Activated CD4-positive, CD25-positive, alpha-beta regulatory T cell treated with anti-CD3 and anti-CD28 coated beads, Interleukin-2, amount 50 U/mL, for 24 hours (primary cell): ENCODE results near the gene UPK1B.
A peak's percentile ranks its signal among the peaks of the same experiment; 100 is the strongest.
"Not testable (repeated sequence)": the region's sequence is repeated elsewhere in the genome, so short reads cannot be mapped to it uniquely, and the experiment has no call there.

Experiments used
- ATAC-seq, 2 donors: fragments of 150-1000 bp; cut with Tn5 transposase; one replicate each; pipeline ENCODE4 v1.10.0; 2021; ENCODE audit warnings: mild to moderate bottlenecking in 1 of 2, moderate library complexity in 1 of 2

UPK1B gene

DNA sequence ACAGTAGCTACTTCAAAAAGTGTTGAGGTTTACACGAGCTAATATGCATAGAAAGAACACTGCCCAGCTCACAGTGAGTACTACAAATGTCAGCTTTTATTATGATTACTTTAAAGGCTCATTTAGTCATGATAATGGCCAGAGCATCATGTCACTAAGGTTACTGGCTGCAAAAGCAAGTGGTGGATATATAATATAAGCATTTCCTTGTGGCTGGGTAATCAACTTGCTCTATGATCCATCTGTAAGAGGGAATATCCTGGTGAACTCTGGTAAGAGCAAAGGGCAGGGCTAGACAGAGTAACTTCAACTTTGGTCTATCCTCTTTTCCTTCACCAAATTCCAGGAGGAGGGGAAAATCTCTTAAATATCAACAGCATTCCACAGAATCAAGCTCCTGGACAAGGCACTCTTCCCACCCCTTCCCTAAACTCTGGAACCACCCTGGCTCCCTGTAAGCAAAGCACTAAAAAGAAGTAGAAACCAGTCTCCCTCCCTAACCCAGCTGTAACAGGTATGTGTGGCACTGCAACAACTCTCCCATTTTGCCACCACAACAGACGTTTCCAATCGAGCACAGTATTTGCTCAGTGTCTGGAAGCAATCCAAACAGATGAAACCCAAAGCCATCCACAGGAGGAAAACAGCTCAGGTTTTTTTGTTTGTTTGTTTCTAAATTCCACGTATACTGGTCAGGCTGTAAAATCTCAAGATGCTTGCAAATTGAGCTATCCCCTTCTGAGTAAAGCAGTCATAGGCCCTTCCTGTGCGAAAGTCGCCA lies 53.9 kb downstream of the UPK1B start:
- no peak for ATAC-seq

DNA sequence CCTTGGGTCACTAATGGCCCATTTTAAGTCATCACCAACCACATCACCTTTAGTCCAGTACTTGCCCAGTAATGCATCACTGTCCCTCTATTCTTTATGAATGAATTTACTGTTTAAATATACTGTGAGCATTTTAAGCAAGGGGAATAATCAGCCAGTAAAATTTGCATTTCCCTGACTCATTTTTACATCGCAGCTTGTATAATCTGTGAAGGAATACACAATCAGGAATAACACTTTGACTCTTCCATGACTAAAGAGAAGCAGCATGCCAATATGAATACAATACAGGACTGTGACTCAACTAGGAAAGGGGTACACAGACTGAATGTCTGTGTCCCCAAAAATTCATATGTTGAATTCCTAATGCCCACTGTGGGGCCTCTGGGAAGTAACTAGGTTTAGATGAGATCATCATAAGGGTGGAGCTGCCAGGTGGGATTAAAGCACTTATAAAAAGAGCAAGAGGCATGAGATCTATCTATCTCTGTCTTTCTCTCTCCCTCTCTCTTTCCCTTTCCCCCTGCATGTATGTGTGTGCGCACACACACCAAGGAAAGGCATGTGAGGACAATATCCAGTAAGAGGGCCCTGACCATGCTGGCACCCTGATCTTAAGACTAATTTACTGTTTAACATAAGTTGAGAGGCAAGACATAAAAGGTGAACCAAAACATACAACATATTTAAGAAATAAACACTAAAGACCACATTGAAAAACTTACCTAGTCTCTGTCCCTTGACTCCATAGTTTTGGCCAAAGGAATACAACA lies 55.2 kb downstream of the UPK1B start:
- no peak for ATAC-seq

DNA sequence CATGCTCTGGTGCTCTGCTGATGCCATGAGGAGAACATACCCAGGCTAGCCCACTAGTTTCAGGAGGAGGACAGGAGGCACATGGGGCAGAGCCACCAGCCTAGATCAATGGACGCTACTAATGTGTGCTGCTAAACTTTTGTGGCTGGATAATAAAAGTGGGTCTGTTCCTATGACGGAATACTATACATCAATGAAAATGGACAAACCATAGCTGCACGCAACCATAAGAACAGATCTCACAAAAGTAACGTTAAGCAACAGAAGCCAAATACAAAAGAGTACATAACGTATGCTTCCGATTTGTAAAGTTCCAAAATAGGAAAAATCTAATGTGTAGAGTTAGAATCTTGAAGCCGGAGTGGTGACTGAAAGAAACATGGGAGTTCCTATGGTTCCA lies 55.8 kb downstream of the UPK1B start:
- no peak for ATAC-seq

DNA sequence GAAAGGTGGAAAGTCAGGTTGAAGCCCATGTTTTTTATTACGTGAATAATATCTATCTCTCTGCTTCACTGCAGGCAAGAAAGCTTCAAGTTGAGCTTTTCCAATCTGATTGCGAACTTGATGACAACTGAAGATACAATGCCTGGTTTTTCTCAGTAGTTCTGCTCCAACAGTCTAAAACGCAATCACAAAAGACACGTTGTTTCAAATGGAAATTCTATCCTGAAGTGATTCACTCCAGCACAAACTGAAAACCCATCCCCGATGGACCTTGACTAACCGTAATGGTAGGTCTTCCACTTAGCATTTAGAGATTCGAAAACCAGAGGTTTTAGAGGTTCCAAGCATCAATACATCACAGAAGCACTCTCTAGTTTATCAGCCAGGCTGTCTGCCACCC lies 56.7 kb downstream of the UPK1B start:
- ATAC-seq = no peak

DNA sequence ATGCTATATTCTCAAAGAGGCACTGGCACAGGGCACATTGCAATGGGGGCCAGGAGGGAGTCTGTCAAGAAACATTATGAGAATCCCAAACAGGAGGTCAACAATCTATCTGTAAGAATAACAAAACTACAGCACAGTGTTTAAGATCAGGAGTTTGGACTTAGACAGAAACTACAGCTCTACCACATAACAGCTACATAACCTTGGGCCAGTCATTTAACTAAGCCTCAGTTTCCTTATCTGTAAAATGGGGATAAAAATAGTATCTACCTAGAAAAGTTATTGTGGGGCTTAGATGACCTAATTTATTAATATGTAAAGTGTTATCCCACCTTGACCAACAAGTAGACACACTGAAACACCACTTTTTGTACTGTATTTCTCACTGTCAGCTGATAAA lies 57.3 kb downstream of the UPK1B start:
- ATAC-seq = no peak

DNA sequence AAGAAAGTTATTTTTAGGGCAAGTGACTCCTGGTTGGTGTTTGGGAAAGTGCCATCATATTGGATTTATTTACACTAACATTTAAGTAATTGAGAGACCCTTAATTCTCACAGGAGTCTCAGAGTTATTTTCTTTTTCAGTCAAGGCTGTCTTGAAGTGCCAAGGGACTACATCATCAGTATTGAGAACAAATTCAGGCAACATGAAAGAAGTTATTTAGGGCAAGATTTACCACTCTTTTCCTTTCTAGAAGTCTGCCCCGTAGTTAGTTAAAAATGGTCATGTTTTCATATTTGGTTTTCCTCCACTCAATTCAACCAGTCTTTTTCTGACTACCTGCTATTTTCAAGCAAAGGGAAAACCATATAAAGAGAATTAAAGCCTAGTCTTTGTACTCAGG lies 61.2 kb downstream of the UPK1B start:
- ATAC-seq = no peak

DNA sequence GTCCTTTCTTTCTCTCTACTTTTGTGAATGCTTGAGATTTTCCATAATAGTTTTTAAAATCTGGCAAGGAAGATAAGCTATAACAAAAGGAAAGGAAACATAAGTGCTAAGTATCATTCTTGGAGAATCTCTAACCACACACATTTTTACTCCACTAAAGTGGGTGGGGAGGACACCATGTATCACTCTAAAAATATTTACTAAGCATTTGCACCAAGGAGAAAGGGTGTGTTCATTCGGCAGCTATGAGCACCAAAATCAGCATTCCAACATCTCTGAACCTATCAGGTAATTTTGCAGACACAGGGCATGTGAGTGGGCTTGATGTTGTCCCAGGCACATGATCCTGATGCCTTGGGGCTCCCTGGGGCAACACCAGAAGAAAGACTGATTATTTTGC lies 61.8 kb downstream of the UPK1B start:
- ATAC-seq = no peak

DNA sequence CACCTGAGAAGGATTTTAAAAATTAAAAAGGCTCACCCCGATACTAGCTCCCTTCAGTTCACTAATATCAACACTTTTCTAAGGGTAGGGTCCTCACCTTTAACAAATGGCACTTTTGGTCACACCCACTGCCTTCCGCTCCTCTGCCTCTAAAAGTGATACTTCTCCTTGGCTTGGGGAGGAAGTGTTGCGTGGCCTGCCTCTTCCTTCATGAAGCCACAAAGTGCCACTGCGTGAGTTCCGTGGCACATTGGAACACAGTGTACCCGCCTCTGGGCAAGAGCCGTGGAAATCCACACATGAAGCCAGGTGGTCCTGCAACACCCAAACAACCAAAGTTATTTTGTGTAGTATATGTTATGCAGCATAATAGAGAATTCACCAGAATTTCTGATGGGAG lies 63.4 kb downstream of the UPK1B start:
- no peak for ATAC-seq

DNA sequence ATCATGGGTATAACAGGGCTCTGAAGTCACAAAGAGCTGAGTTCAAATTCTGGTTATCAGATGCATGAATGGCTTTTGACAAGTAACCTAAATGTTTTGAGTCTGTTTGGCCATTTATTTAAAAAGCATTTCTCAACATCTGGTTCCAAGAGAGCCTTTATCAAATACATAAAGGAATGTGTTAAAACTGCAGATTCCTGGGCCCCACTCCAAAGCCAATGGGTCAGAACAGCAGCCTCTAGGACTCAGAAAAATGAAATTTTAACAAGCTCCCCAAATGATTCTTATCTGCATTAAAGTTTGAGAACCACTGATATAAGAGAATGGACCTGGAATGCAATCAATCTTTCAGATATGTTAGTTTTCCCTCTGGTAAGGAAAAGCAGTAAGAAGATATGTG lies 63.9 kb downstream of the UPK1B start:
- ATAC-seq = no peak

DNA sequence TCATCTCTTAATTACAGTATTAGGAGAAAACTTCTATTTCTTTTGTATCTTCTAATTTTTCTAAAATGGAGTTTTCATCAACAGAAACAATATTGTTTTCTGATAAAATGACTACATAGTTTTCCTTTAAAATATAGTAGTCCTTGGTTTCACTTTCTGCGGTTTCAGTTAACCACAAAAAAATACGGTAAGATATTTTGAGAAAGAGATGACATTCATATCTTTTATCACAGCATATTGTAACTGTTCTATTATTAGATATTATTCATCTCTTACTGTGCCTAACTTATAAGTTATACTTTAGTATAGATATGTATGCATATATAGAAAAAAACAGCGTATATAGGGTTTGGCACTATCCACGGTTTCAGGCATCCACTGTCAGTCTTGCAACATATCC lies 65.0 kb downstream of the UPK1B start:
- ATAC-seq = peak in 1 of 2 donors; percentile 12

DNA sequence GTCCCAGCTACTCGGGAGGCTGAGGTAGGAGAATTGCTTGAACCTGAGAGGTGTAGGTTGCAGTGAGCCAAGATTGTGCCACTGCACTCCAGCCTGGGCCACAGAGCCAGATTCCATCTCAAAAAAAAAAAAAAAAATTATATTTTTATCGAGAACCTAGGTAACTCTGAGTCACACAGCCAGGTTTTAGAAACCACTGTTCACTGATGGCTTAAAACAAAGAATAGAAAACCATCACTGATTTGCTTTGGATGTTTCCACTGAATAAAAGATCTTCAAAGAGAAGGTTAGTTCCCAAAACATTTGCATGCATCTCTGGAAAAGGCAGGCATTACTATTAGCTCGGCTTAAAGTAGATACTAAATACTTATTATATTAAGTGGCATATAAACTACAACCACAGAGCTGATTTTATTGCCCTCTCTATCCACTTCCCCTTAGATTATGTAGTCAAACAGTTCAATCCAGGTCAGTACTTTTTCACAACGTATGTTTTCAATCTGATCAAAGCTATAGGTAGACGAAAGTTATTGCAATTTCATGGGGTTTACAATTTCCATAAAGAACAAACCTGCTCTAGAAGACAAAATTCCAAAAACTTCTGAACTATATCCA lies 65.9 kb downstream of the UPK1B start:
- ATAC-seq = peak; percentile 22 to 34

DNA sequence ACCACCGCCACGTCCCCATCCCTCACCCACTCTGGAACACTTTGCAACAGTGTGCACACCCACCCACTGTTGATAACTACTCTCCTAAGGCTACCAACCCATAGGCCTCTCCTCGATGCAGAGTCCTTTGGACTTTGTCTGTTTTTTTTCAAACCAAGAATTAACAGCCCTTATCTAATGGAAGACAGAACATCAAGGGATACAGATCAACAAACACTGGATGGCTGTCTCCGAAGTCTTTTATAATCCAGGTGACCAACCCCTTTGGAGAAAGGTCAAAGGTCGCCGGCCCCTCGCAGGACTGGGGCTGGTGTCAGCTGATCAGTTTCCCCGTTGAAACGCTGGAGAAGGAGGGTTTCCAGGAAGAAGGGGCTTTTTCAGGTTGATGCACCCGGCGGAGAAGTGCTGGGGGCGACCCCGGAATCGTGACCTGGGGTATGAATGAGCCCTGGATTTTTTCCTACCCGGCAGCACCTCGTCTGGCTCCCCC lies 66.7 kb downstream of the UPK1B start:
- ATAC-seq = no peak

DNA sequence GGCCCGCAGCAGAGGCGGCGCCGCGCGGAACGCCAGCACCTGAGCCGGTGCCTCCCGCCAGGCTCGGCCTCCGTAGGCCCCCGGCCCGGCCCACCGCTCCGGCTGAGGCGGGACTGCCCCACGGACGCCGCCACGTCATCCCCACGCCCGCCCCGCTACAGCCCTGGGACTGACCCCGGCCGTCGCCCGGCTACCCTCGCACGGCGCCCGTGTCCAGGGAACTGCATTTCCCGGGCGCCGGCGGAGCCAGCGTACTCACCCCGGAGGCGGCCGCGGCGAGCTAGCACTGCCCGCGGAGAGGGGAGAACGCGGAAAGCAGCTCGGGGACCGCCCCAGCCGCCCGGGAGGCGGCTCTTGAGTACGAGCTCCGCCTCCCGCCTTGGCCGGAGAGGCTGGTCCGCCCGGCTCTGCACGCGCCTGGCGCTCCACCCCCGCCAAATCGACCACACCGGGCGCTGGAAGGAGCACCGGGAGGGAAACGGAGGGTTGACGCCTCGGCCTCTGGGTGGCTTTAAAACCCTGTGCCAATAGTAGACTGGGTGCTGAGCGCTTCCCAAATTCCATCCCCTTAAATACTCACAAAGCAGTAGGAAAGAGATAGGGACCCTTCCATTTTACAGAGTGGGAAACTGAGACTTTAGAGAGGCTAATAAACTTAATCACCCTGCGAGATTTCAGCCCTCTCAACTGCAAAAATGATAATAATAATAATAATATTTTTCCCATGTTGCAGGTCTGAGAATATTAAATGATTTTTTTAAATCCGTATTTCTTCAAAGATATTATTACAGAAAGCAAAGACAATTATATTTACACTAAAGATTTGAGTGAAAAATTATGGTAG lies 67.4 kb downstream of the UPK1B start, which contains the start of gene B4GALT4:
TSS of gene B4GALT4 (minus strand) at position 288 of the 844 bp plus-strand sequence. CDS start 10,779 bp downstream, outside the sequence.
- peak; percentile 75 to 82 for ATAC-seq

DNA sequence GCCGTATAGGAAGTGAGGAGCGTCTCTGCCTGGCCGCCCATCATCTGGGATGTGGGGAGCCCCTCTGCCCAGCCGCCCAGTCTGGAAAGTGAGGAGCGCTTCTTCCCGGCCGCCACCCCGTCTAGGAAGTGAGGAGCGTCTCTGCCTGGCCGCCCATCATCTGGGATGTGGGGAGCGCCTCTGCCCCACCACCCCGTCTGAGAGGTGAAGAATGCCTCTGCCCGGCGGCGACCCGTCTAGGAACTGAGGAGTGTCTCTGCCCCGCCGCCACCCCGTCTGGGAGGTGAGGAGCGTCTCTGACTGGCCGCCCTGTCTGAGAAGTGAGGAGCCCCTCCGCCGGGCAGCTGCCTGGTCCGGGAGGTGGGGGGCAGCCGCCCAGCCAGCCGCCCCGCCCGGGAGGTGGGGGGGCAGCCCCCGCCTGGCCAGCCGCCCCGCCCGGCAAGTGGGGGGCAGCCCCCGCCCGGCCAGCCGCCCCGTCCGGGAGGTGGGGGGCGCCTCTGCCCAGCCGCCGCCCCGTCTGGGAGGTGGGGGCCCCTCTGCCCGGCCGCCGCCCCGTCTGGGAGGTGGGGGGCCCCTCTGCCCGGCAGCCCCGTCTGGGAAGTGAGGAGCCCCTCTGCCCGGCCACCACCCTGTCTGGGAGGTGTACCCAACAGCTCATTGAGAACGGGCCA lies 69.1 kb downstream of the UPK1B start:
- not testable (repeated sequence) for ATAC-seq

DNA sequence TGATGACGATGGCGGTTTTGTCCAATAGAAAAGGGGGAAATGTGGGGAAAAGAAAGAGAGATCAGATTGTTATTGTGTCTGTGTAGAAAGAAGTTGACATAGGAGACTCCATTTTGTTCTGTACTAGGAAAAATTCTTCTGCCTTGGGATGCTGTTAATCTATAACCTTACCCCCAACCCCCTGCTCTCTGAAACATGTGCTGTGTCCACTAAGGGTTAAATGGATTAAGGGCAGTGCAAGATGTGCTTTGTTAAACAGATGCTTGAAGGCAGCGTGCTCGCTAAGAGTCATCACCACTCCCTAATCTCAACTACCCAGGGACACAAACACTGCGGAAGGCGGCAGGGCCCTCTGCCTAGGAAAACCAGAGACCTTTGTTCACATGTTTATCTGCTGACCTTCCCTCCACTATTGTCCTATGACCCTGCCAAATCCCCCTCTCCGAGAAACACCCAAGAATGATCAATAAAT lies 69.7 kb downstream of the UPK1B start:
- not testable (repeated sequence) for ATAC-seq

DNA sequence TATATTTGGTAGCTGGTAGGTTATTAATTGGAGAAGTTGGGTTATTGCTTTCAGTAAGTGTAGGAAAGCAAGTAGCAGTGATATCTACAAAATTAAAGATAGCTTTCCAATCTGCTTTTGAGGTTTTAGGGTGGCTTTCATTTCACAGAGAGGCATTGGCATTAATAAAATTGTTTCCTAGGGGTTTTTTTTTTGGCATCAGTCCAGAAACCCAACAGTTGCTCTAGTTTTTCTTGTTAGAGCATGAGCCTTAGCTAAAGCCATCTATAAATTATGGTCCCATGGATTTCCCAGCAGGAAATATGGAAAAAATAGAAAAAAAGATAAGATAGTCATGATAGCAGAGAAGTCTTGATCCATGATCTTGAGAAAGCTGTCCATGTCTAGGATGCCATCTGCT lies 70.3 kb downstream of the UPK1B start:
- ATAC-seq = no peak

DNA sequence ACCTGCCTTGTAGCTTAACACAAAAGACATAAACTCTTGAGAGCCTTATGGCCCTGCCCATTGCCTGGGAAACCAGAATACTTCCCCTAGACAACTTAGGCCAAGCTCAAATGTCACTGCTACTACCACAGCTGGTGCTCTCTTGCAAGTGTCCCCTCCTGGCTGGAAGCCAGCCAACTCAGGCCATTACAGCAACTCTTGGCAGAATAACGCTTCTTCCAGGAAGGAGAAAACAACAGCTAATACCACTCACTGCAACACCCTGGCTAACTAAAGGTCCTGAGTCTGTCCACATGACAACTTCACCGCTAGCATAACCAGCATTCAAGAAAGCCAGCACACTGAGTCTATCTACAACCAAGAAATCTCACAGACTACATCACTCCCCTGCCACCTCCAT lies 72.4 kb downstream of the UPK1B start:
- no peak for ATAC-seq
